ENCODE measurements around the gene CDHR1.

GRCh38 chr10:84193327-84193726, 1.0 kb upstream of the CDHR1 start:
- TF ChIP-seq POLR2A (IDR thresholded peaks at IDR 0.05; ENCODE audit: low read depth) (no peak), EP300 (IDR thresholded peaks at IDR 0.05) (no peak), POLR2AphosphoS5 (IDR thresholded peaks at IDR 0.05) (no peak)
- TF ChIP-seq, protein P1, sequence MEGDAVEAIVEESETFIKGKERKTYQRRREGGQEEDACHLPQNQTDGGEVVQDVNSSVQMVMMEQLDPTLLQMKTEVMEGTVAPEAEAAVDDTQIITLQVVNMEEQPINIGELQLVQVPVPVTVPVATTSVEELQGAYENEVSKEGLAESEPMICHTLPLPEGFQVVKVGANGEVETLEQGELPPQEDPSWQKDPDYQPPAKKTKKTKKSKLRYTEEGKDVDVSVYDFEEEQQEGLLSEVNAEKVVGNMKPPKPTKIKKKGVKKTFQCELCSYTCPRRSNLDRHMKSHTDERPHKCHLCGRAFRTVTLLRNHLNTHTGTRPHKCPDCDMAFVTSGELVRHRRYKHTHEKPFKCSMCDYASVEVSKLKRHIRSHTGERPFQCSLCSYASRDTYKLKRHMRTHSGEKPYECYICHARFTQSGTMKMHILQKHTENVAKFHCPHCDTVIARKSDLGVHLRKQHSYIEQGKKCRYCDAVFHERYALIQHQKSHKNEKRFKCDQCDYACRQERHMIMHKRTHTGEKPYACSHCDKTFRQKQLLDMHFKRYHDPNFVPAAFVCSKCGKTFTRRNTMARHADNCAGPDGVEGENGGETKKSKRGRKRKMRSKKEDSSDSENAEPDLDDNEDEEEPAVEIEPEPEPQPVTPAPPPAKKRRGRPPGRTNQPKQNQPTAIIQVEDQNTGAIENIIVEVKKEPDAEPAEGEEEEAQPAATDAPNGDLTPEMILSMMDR (IDR thresholded peaks at IDR 0.05) = no peak

All from esophagus muscularis mucosa (tissue), 4 donors.